MCF 10A (cell line): ENCODE results near the gene KIAA0513. TPM values are rescaled to one million over a fixed set of nuclear protein-coding genes. Genes with fewer than 3 reads are reported as not detected.
A peak's percentile ranks its signal among the peaks of the same experiment; 100 is the strongest.
"Not testable (repeated sequence)": the region's sequence is repeated elsewhere in the genome, so short reads cannot be mapped to it uniquely, and the experiment has no call there.

Experiments used
- BruUV-seq: library from RNA; stranded (reverse); fragments of 400-500 nt; replicated peaks from 2 replicates; lab custom pipeline; 2021; lab: Mats Ljungman, UMichigan
- CTCF ChIA-PET: fragments of 300-600 bp; sonication (Branson Sonifier 250); formaldehyde crosslinking; extraction: SDS; loops from one replicate; lab custom pipeline; 2021; ENCODE audit warnings: antibody characterized with exemption, inconsistent platforms; lab: Yijun Ruan, JAX
- POLR2A ChIA-PET: fragments of 300-600, 350-650 bp; sonication (Branson Sonifier 250); formaldehyde crosslinking; extraction: SDS; loops from one replicate; lab custom pipeline; 2020; ENCODE audit warnings: antibody characterized with exemption, inconsistent platforms; lab: Yijun Ruan, JAX
- DNase-seq: peaks from one replicate; pipeline ENCODE4 v3.0.0-alpha.2; 2018; ENCODE audit not compliant: unreplicated experiment
- H3K27ac Mint-ChIP-seq: one replicate; pipeline ENCODE4 v1.8.0; 2022; ENCODE audit warnings: mild to moderate bottlenecking, low read depth, mixed read lengths; ENCODE audit not compliant: unreplicated experiment
- H3K27me3 Mint-ChIP-seq: one replicate; pipeline ENCODE4 v1.8.0; 2022; ENCODE audit warnings: mixed read lengths; ENCODE audit not compliant: insufficient read depth, unreplicated experiment
- H3K36me3 Mint-ChIP-seq: one replicate; pipeline ENCODE4 v1.8.0; 2022; ENCODE audit warnings: mild to moderate bottlenecking, moderate library complexity, mixed read lengths; ENCODE audit not compliant: insufficient read depth, unreplicated experiment
- H3K4me1 Mint-ChIP-seq: one replicate; pipeline ENCODE4 v1.8.0; 2022; ENCODE audit warnings: mixed read lengths; ENCODE audit not compliant: insufficient read depth, unreplicated experiment
- H3K4me3 Mint-ChIP-seq: one replicate; pipeline ENCODE4 v1.8.0; 2022; ENCODE audit warnings: mild to moderate bottlenecking, moderate library complexity, mixed read lengths; ENCODE audit not compliant: unreplicated experiment
- H3K9me3 Mint-ChIP-seq: one replicate; pipeline ENCODE4 v1.8.0; 2022; ENCODE audit warnings: mixed read lengths; ENCODE audit not compliant: unreplicated experiment
- intact Hi-C: fragments of 100-400 bp; cut with micrococcal nuclease; formaldehyde crosslinking; loops from 2 replicates; pipeline ENCODE4 v1.14.1; 2022
- total RNA-seq: library from RNA; stranded (reverse); gene quantifications from 2 replicates; pipeline ENCODE4 v1.2.3, GENCODE V29; 2022
- TF ChIP-seq, protein P1 (sequence below): fragments of 200-600 bp; IDR thresholded peaks from one replicate; pipeline ENCODE4 v1.8.0; 2022; ENCODE audit warnings: antibody characterized with exemption, mild to moderate bottlenecking; ENCODE audit not compliant: unreplicated experiment

Gene KIAA0513
- total RNA-seq, 1 experiment from 2014 or later, result 4.2 TPM

DNA sequence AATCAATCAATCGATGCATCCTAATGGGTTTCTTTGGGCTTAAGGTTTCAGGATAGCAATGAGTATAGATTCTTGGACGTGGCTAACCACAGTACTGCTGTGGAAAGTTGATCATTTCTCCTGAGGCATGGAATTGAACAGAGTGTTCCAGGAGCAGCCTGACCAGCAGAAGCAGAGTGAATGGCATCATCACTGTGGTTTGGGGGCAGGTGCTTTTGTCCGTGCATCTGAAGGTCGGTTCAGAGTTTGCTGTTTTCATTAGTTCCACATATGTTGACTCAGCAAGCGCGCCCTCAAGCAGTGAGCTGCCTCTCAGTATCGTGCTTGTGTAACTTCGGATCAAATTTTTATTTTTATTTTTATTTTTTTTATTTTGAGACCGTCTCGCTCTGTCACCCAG is 24.9 kb downstream of the KIAA0513 start:
- Mint-ChIP-seq H3K27me3 (no peaks in the 10 kb centered on the region), H3K27ac (no peak overlapping the region), H3K9me3 (no peaks in the 10 kb centered on the region), H3K36me3 (peaks cover 3% of the 10 kb centered on the region), H3K4me3 (no peak overlapping the region), H3K4me1 (peaks cover 11% of the 10 kb centered on the region)
- TF ChIP-seq, protein P1, sequence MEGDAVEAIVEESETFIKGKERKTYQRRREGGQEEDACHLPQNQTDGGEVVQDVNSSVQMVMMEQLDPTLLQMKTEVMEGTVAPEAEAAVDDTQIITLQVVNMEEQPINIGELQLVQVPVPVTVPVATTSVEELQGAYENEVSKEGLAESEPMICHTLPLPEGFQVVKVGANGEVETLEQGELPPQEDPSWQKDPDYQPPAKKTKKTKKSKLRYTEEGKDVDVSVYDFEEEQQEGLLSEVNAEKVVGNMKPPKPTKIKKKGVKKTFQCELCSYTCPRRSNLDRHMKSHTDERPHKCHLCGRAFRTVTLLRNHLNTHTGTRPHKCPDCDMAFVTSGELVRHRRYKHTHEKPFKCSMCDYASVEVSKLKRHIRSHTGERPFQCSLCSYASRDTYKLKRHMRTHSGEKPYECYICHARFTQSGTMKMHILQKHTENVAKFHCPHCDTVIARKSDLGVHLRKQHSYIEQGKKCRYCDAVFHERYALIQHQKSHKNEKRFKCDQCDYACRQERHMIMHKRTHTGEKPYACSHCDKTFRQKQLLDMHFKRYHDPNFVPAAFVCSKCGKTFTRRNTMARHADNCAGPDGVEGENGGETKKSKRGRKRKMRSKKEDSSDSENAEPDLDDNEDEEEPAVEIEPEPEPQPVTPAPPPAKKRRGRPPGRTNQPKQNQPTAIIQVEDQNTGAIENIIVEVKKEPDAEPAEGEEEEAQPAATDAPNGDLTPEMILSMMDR, result no peak
- ChIA-PET POLR2A (no interaction called here), CTCF (interaction anchor here (1.0 kb wide), 1 partner anchor 9 kb away, joined by 3 read pairs; no protein-coding TSS in a partner anchor)
- peak; percentile 16 for DNase-seq
- intact Hi-C loops, result no loop called here
- no TSS peak for BruUV-seq

DNA sequence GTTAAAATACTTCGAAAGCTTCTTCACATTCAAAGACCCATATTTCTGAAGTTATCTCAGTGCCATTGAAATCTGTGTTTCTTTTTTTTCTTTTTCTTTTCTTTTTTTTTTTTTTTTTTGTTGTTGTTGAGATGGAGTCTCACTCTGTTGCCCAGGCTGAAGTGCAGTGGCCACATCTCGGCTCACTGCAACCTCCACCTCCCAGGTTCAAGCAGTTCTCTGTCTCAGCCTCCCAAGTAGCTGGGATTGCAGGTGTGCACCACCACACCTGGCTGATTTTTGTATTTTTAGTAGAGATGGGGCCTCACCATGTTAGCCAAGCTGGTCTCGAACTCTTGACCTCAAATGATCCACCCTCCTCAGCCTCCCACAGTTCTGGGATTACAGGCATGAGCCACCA is 26.7 kb downstream of the KIAA0513 start:
- POLR2A ChIA-PET, result interaction anchor here (0.9 kb wide), 1 partner anchor 27 kb away, joined by 3 read pairs; no protein-coding TSS in a partner anchor
- H3K36me3 Mint-ChIP-seq, CTCF ChIA-PET, H3K27me3 Mint-ChIP-seq, intact Hi-C loops, H3K9me3 Mint-ChIP-seq, H3K27ac Mint-ChIP-seq, DNase-seq, H3K4me3 Mint-ChIP-seq, BruUV-seq: not testable (repeated sequence)
- peaks cover 11% of the 10 kb centered on the region for H3K4me1 Mint-ChIP-seq

- DNase-seq, result no peak
- Mint-ChIP-seq H3K27ac (peak overlapping the region; percentile 77), H3K9me3 (no peaks in the 10 kb centered on the region), H3K4me3 (peak overlapping the region; percentile 62), H3K36me3 (peaks cover 5% of the 10 kb centered on the region), H3K4me1 (peaks cover 11% of the 10 kb centered on the region), H3K27me3 (no peaks in the 10 kb centered on the region)
- ChIA-PET POLR2A (interaction anchor here (0.7 to 1.6 kb wide), 3 partner anchors 27 to 104 kb away, joined by 3 to 5 read pairs (median 3); no protein-coding TSS in a partner anchor), CTCF (no interaction called here)
- intact Hi-C loops, result no loop called here
- BruUV-seq, result no TSS peak
- TF ChIP-seq, protein P1, result no peak
These were observed 27.4 kb downstream of the KIAA0513 start for GRCh38 chr16:85054948-85055492.

- intact Hi-C loops, result no loop called here
- TF ChIP-seq, protein P1, result no peak
- BruUV-seq, result no TSS peak
- peak; percentile 37 for DNase-seq
- Mint-ChIP-seq H3K27me3 (no peaks in the 10 kb centered on the region), H3K4me1 (peaks cover 11% of the 10 kb centered on the region), H3K36me3 (peaks cover 5% of the 10 kb centered on the region), H3K4me3 (peak overlapping the region; percentile 62), H3K9me3 (no peaks in the 10 kb centered on the region), H3K27ac (peak overlapping the region; percentile 77)
- ChIA-PET CTCF (no interaction called here), POLR2A (interaction anchor here (0.7 to 1.6 kb wide), 2 partner anchors 27 to 104 kb away, joined by 3 to 5 read pairs; no protein-coding TSS in a partner anchor)
These were observed 28.1 kb downstream of the KIAA0513 start for GRCh38 chr16:85055493-85056210.
